ENCODE measurements around the gene KCNH3.

DNA sequence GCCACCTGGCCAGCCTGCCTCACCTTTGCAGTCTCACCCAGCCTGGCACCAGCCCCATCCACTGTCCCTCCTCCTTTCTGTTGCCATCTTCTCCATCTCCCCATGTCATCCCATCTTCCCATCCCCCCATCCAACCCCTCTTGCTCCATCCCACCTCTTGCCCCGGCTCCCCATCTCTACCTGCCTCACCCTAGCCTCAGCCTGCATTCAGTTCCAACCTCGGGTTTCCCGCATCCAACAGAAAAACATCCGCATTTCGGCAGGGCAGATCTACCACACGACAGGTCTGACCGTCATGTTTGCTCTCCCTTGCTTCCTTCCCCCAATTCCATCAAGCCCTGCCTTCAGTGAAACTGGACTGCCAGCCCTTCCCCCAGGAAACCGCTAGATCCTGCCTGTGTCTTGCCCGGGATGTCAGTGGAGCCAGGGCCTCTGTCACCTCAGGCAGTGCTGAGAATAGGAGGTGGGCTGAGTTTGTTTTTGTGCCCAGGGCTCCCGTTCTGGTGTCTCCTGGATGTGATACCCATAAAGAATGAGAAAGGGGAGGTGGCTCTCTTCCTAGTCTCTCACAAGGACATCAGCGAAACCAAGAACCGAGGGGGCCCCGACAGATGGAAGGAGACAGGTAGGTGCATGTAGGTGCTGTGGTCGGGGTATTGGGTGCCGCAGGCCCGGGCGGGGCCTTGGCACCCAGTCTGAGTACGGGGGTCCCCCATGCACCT, 2.5 kb downstream of the KCNH3 start:
- TF ChIP-seq, protein P1, sequence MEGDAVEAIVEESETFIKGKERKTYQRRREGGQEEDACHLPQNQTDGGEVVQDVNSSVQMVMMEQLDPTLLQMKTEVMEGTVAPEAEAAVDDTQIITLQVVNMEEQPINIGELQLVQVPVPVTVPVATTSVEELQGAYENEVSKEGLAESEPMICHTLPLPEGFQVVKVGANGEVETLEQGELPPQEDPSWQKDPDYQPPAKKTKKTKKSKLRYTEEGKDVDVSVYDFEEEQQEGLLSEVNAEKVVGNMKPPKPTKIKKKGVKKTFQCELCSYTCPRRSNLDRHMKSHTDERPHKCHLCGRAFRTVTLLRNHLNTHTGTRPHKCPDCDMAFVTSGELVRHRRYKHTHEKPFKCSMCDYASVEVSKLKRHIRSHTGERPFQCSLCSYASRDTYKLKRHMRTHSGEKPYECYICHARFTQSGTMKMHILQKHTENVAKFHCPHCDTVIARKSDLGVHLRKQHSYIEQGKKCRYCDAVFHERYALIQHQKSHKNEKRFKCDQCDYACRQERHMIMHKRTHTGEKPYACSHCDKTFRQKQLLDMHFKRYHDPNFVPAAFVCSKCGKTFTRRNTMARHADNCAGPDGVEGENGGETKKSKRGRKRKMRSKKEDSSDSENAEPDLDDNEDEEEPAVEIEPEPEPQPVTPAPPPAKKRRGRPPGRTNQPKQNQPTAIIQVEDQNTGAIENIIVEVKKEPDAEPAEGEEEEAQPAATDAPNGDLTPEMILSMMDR (IDR thresholded peaks at IDR 0.05; ENCODE audit: extremely low read depth in 1 of 2, insufficient read depth in 1 of 2, low read depth in 1 of 2, low read length in 2 of 2), result no peak
- no peak for TF ChIP-seq POLR2A (IDR thresholded peaks at IDR 0.05; ENCODE audit: low read depth, low read length)

Measured in endothelial cell of umbilical vein (primary cell).